Mesangial cell (primary cell): ENCODE data around the gene OSBPL9. TPM values are rescaled to one million over a fixed set of nuclear protein-coding genes. Genes with fewer than 3 reads are reported as not detected.

Experiments
- total RNA-seq: library from RNA; depleted of rRNA; stranded (reverse); fragments of >200 nt; gene quantifications from 2 replicates; pipeline ENCODE4 v1.2.3, GENCODE V29; 2015

Gene OSBPL9
- total RNA-seq: 61.6 and 65.5 TPM in 2 replicates

GRCh38 chr1:51616903-51617708, at the start of gene OSBPL9:
OSBPL9 (plus strand) TSS chr1:51617092; CDS start chr1:51617111, 19 bp downstream.

Other genes starting within 250 kb of the OSBPL9 start
- 18.4 and 22.1 TPM in 2 replicates for gene EPS15, start 97.8 kb upstream of the OSBPL9 start, total RNA-seq